ENCODE results near the gene MTCL1.

GRCh38 chr18:8718401-8718913 is 13.1 kb downstream of the MTCL1 start:
- no peak for TF ChIP-seq EP300 (IDR thresholded peaks at IDR 0.05; ENCODE audit: borderline replicate concordance)
- no peak for TF ChIP-seq CEBPB (IDR thresholded peaks at IDR 0.05)
- TF ChIP-seq RAD21 (IDR thresholded peaks at IDR 0.05; ENCODE audit: low read depth) = no peak
- TF ChIP-seq CREB1 (IDR thresholded peaks at IDR 0.05; ENCODE audit: low read depth) = no peak
- TF ChIP-seq REST (IDR thresholded peaks at IDR 0.05; ENCODE audit: low read depth) = no peak

Data from Ishikawa (cell line).